Measurements from ENCODE around the gene KDM3B.

KDM3B gene

DNA sequence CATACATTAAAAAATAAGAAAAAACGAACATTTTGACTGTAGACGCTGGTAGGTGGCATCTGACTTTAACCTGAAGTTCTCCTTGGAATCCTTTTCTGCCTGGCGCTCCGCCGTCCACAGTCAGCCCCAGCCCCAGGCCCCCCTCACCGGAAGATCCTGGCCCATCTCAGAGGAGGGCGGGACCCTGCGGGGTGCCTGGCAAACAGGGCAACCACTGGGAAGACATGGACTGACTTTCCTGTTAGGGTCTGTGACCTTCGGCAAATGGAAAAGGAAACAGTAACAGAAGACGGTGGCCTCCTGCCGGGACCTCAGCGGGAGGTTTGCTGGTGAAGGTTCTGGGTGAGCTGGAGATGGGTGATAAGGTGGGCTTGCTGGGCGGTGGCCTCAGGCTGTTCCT is 101.1 kb downstream of the KDM3B start:
- no peak overlapping the region for H3K4me3 ChIP-seq (replicated peaks; ENCODE audit: low read depth, low read length)
- TF ChIP-seq CTCF (IDR thresholded peaks at IDR 0.05; ENCODE audit: low read depth, low read length, missing control alignments), result no peak
- DNase-seq (ENCODE audit: extremely low read depth, low read depth), result no peak

GRCh38 chr5:138454121-138454520 is 101.6 kb downstream of the KDM3B start:
- no peak for DNase-seq (ENCODE audit: extremely low read depth, low read depth)
- no peak overlapping the region for H3K4me3 ChIP-seq (replicated peaks; ENCODE audit: low read depth, low read length)
- TF ChIP-seq CTCF (IDR thresholded peaks at IDR 0.05; ENCODE audit: low read depth, low read length, missing control alignments), result no peak

DNA sequence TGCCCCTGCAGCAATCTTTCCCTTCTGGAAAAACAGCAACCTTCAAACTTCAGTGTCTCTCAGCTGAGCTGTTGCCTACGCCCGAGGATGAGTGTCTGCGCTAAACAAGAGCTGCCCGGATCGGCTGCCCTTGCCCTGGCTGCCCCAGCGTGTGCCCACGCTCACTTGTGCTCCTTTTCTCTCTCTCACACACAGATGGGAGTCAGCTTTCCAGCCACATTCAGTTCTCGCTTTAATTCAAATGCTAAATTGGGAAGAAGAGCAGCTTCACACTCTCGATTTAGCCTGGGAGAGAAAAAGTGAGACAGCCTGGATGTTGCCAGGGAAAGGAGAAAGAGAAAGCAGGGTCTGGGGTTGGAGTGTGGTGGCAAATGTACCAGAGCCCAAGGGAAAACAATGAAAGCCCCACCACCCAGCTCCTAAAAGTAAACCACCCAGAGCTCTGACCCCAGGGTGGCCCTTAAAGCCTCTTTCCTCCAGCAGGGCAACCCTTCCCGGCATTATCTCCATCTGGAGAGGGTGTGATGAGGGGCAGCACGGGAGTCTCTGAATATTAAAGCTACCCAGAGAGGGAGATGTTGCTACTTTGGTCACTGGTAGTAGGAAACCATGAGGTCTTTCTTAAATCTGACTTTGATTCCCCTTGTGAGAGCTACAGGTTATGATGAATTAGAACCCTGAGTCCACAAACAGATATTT is 102.9 kb downstream of the KDM3B start:
- no peak overlapping the region for H3K4me3 ChIP-seq (replicated peaks; ENCODE audit: low read depth, low read length)
- TF ChIP-seq CTCF (IDR thresholded peaks at IDR 0.05; ENCODE audit: low read depth, low read length, missing control alignments), result no peak
- DNase-seq (ENCODE audit: extremely low read depth, low read depth), result no peak

GRCh38 chr5:138457531-138458275 is 105.2 kb downstream of the KDM3B start:
- no peak for DNase-seq (ENCODE audit: extremely low read depth, low read depth)
- TF ChIP-seq CTCF (IDR thresholded peaks at IDR 0.05; ENCODE audit: low read depth, low read length, missing control alignments), result no peak
- H3K4me3 ChIP-seq (replicated peaks; ENCODE audit: low read depth, low read length), result no peak overlapping the region

- DNase-seq (ENCODE audit: extremely low read depth, low read depth), result no peak
- no peak overlapping the region for H3K4me3 ChIP-seq (replicated peaks; ENCODE audit: low read depth, low read length)
- no peak for TF ChIP-seq CTCF (IDR thresholded peaks at IDR 0.05; ENCODE audit: low read depth, low read length, missing control alignments)
Measured at GRCh38 chr5:138458384-138458783, 105.9 kb downstream of the KDM3B start.

DNA sequence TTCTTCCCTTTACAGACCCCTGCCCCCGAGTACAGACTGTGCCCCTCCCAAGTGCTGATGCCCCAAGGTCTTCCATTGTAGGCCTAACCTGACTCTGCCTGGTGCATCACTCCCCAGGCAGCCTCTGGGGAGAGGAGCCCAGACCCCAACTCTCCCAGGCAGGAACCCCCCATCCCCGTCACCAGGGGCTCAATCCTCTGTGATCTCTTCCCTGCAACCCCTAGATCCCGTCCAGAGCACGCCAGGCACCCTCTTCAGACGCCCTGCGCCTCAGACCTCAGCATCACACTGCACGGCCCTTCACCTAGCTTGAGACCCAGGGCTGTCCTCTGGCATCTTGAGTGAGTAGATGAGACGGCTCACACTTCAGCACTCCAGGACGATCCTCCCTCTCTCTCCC is 106.4 kb downstream of the KDM3B start:
- H3K4me3 ChIP-seq (replicated peaks; ENCODE audit: low read depth, low read length), result no peak overlapping the region
- no peak for TF ChIP-seq CTCF (IDR thresholded peaks at IDR 0.05; ENCODE audit: low read depth, low read length, missing control alignments)
- DNase-seq (ENCODE audit: extremely low read depth, low read depth), result no peak

Data from HFF-Myc (cell line).